H1 (cell line): ENCODE data around the gene TMEM273. TPM values are rescaled to one million over a fixed set of nuclear protein-coding genes. Genes with fewer than 3 reads are reported as not detected.

Experiments
- CTCF ChIA-PET: fragments of 300-600 bp; sonication (Branson Sonifier 250); formaldehyde crosslinking; loops from one replicate; lab custom pipeline; 2021; ENCODE audit not compliant: partially characterized antibody; lab: Charles Lee
- POLR2A ChIA-PET: fragments of 300-600 bp; sonication (Branson Sonifier 250); formaldehyde crosslinking; loops from one replicate; lab custom pipeline; 2021; ENCODE audit warnings: inconsistent platforms; ENCODE audit not compliant: partially characterized antibody; lab: Charles Lee
- DNase-seq, 2 experiments: peaks; one replicate each; pipeline versions ENCODE4 v3.0.0 to v3.0.0-alpha.2; 2010 to 2022; ENCODE audit warnings: low spot score in 2 of 2, low read depth in 1 of 2, mixed read lengths in 1 of 2
- FAIRE-seq: peaks from 2 replicates; lab custom pipeline; 2011; peaks lifted over from hg19 to GRCh38; lab: Jason Lieb, UNC
- H2AFZ ChIP-seq: 2 replicates; pipeline ENCODE4 v1.8.1; 2012; ENCODE audit warnings: low read length, inconsistent platforms
- H2AK5ac ChIP-seq: 2 replicates; pipeline ENCODE4 v1.6.1; 2013; ENCODE audit warnings: low read depth, low read length
- H2BK120ac ChIP-seq: replicated peaks from 2 replicates; pipeline ENCODE3; 2013; ENCODE audit warnings: low read depth, low read length, inconsistent platforms
- H2BK12ac ChIP-seq: 2 replicates; pipeline ENCODE4 v1.6.1; 2013; ENCODE audit warnings: low read depth, low read length
- H2BK15ac ChIP-seq: 2 replicates; pipeline ENCODE4 v1.6.1; 2013; ENCODE audit warnings: low read length
- H2BK20ac ChIP-seq: 2 replicates; pipeline ENCODE4 v1.6.1; 2013; ENCODE audit warnings: low read length
- H2BK5ac ChIP-seq: 2 replicates; pipeline ENCODE4 v1.6.1; 2013; ENCODE audit warnings: low read depth, low read length
- H3K14ac ChIP-seq: 2 replicates; pipeline ENCODE4 v1.6.1; 2013; ENCODE audit warnings: inconsistent platforms; ENCODE audit not compliant: insufficient read length
- H3K18ac ChIP-seq: 2 replicates; pipeline ENCODE4 v1.6.1; 2013; ENCODE audit warnings: low read length; ENCODE audit errors: extremely low read depth
- H3K23ac ChIP-seq: 2 replicates; pipeline ENCODE4 v1.6.1; 2013; ENCODE audit warnings: inconsistent platforms; ENCODE audit not compliant: insufficient read length
- H3K23me2 ChIP-seq: 2 replicates; pipeline ENCODE4 v1.6.1; 2013; ENCODE audit warnings: low read depth, low read length
- H3K27ac ChIP-seq: 2 replicates; pipeline ENCODE4 v1.6.1; 2011; ENCODE audit warnings: low read depth, low read length, inconsistent platforms
- H3K27me3 ChIP-seq, 4 experiments: replicated peaks in 1 of 4; 1 replicate in 1 of 4; 2 replicates in 3 of 4; pipeline versions ENCODE4 v1.6.1 to v1.8.1; 2011 to 2013; ENCODE audit warnings: low read length in 3 of 4, mild to moderate bottlenecking in 3 of 4, inconsistent platforms in 2 of 4, mixed read lengths in 2 of 4, moderate library complexity in 1 of 4; ENCODE audit not compliant: control insufficient read depth in 3 of 4, insufficient read depth in 3 of 4; ENCODE audit errors: extremely low read depth in 1 of 4
- H3K36me3 ChIP-seq, 4 experiments: 2 replicates each; pipeline versions ENCODE4 v1.6.1 to v1.8.1; 2011 to 2013; ENCODE audit warnings: mild to moderate bottlenecking in 4 of 4, low read length in 3 of 4, moderate library complexity in 2 of 4, control low read depth in 1 of 4, inconsistent platforms in 1 of 4; ENCODE audit not compliant: insufficient read depth in 4 of 4, control insufficient read depth in 2 of 4
- H3K4ac ChIP-seq: replicated peaks from 2 replicates; pipeline ENCODE3; 2013; ENCODE audit warnings: low read length, low read depth, mixed read lengths, inconsistent platforms; ENCODE audit not compliant: insufficient read length
- H3K4me1 ChIP-seq, 4 experiments: replicated peaks in 1 of 4; 1 replicate in 1 of 4; 2 replicates in 3 of 4; pipeline versions ENCODE4 v1.6.1 to v1.8.1; 2011 to 2013; ENCODE audit warnings: low read length in 3 of 4, inconsistent platforms in 2 of 4, mixed read lengths in 1 of 4; ENCODE audit not compliant: insufficient read depth in 4 of 4, control insufficient read depth in 3 of 4
- H3K4me2 ChIP-seq, 2 experiments: 2 replicates each; pipeline versions ENCODE4 v1.6.1 to v1.8.1; 2011 to 2013; ENCODE audit warnings: low read depth in 2 of 2, low read length in 2 of 2, control low read depth in 1 of 2, inconsistent platforms in 1 of 2, mild to moderate bottlenecking in 1 of 2; ENCODE audit not compliant: insufficient read depth in 1 of 2
- H3K4me3 ChIP-seq, 4 experiments: fragments of 200-600, 300-600 bp in 1 of 4; sonication (generic), shearing (Covaris generic), sonication (Bioruptor Twin) in 1 of 4; 2 replicates each; pipeline versions ENCODE4 v1.5.1 to v1.8.1; 2011 to 2016; ENCODE audit warnings: low read length in 4 of 4, low read depth in 3 of 4, control low read depth in 2 of 4, inconsistent platforms in 2 of 4, mild to moderate bottlenecking in 2 of 4, mixed read lengths in 1 of 4, moderate library complexity in 1 of 4; ENCODE audit not compliant: insufficient read depth in 2 of 4; ENCODE audit errors: extremely low read depth in 1 of 4
- H3K56ac ChIP-seq: replicated peaks from 2 replicates; pipeline ENCODE3; 2013; ENCODE audit warnings: low read depth, mild to moderate bottlenecking, mixed read lengths, low read length, inconsistent platforms; ENCODE audit not compliant: insufficient read length
- H3K79me1 ChIP-seq: 2 replicates; pipeline ENCODE4 v1.6.1; 2013; ENCODE audit warnings: low read depth, low read length, control low read depth
- H3K79me2 ChIP-seq, 2 experiments: 2 replicates each; pipeline versions ENCODE4 v1.6.1 to v1.8.1; 2012 to 2013; ENCODE audit warnings: low read length in 2 of 2, mild to moderate bottlenecking in 2 of 2, inconsistent platforms in 1 of 2; ENCODE audit not compliant: insufficient read depth in 2 of 2, control insufficient read depth in 1 of 2
- H3K9ac ChIP-seq, 4 experiments: replicated peaks in 1 of 4; 1 replicate in 1 of 4; 2 replicates in 3 of 4; pipeline versions ENCODE4 v1.6.1 to v1.8.1; 2011 to 2013; ENCODE audit warnings: low read depth in 3 of 4, low read length in 3 of 4, control low read depth in 2 of 4, mild to moderate bottlenecking in 2 of 4, moderate library complexity in 2 of 4, inconsistent platforms in 1 of 4; ENCODE audit errors: extremely low read depth in 1 of 4
- H3K9me3 ChIP-seq, 2 experiments: 2 replicates each; pipeline versions ENCODE4 v1.6.1 to v1.8.1; 2012 to 2013; ENCODE audit warnings: mild to moderate bottlenecking in 2 of 2, moderate library complexity in 2 of 2, control low read depth in 1 of 2, inconsistent platforms in 1 of 2, low read depth in 1 of 2, low read length in 1 of 2, mixed read lengths in 1 of 2; ENCODE audit not compliant: insufficient read depth in 2 of 2
- H4K20me1 ChIP-seq, 2 experiments: replicated peaks in 1 of 2; 2 replicates each; pipeline versions ENCODE3 to v1.8.1; 2011 to 2013; ENCODE audit warnings: inconsistent platforms in 2 of 2, low read length in 2 of 2, mild to moderate bottlenecking in 1 of 2; ENCODE audit not compliant: insufficient read depth in 2 of 2, control insufficient read depth in 1 of 2
- H4K5ac ChIP-seq: 2 replicates; pipeline ENCODE4 v1.6.1; 2013; ENCODE audit warnings: low read length, low read depth, mixed read lengths, inconsistent platforms; ENCODE audit not compliant: insufficient read length
- H4K8ac ChIP-seq: 2 replicates; pipeline ENCODE4 v1.8.0; 2013; ENCODE audit warnings: mild to moderate bottlenecking, moderate library complexity, low read length, inconsistent platforms; ENCODE audit not compliant: insufficient read depth; ENCODE audit errors: extremely low read depth
- H4K91ac ChIP-seq: replicated peaks from 2 replicates; pipeline ENCODE3; 2013; ENCODE audit warnings: low read length, mixed read lengths, inconsistent platforms; ENCODE audit not compliant: insufficient read length
- EZH2 ChIP-seq: fragments of 200-600 bp; sonication (generic); IDR thresholded peaks from 2 replicates; pipeline ENCODE4 v1.7.1; 2012; ENCODE audit warnings: low read depth, mild to moderate bottlenecking, moderate library complexity, low read length, inconsistent platforms; ENCODE audit not compliant: severe bottlenecking
- KDM1A ChIP-seq: fragments of 200-600, 300-600 bp; sonication (generic); IDR thresholded peaks from 2 replicates; pipeline ENCODE4 v1.7.1; 2016; ENCODE audit warnings: mild to moderate bottlenecking, low read length, borderline replicate concordance
- MAFK ChIP-seq: IDR thresholded peaks from 2 replicates; pipeline ENCODE4 v1.6.1; 2012; ENCODE audit warnings: low read depth, mild to moderate bottlenecking, improper control_type of control experiment, low read length
- POLR2A ChIP-seq, 2 experiments: IDR thresholded peaks; 1 replicate in 1 of 2; 2 replicates in 1 of 2; pipeline ENCODE4 v1.6.1; 2011; ENCODE audit warnings: low read depth in 2 of 2, low read length in 2 of 2, mild to moderate bottlenecking in 2 of 2; ENCODE audit errors: control extremely low read depth in 1 of 2
- RFX5 ChIP-seq: IDR thresholded peaks from 2 replicates; pipeline ENCODE4 v1.6.1; 2011; ENCODE audit warnings: low read depth, low read length, improper control_type of control experiment, borderline replicate concordance
- SRF ChIP-seq: IDR thresholded peaks from 2 replicates; pipeline ENCODE4 v1.6.1; 2011; ENCODE audit warnings: mild to moderate bottlenecking, low read depth, low read length, moderate library complexity
- TEAD4 ChIP-seq: IDR thresholded peaks from 2 replicates; pipeline ENCODE4 v1.6.1; 2012; ENCODE audit warnings: low read depth, low read length, inconsistent platforms, mixed read lengths
- whole genome bisulfite sequencing, 2 experiments: shearing (Covaris generic) in 1 of 2; methylation state at CpG; one replicate each; pipeline versions ENCODE4 v1.1.6 to v1.1.7; 2013 to 2015; ENCODE audit warnings: low lambda C conversion rate in 2 of 2, mixed read lengths in 2 of 2, inconsistent platforms in 1 of 2, low coverage in 1 of 2, missing lambda C conversion rate in 1 of 2; ENCODE audit not compliant: insufficient replicate concordance in 2 of 2, insufficient coverage in 1 of 2, insufficient read length in 1 of 2; ENCODE audit errors: extremely low coverage in 1 of 2, missing lambda C conversion rate in 1 of 2; 5-methylcytosine and 5-hydroxymethylcytosine counted together
- polyA plus RNA-seq, 7 experiments: library from polyadenylated mRNA; depleted of rRNA in 3 of 7; stranded (reverse) in 5 of 7; unstranded in 2 of 7; fragments of >200 nt in 5 of 7; fragments of 200-250 nt in 2 of 7; gene quantifications; 1 replicate in 5 of 7; 2 replicates in 1 of 7; 4 replicates in 1 of 7; pipeline versions ENCODE4 v1.2.1 to v1.2.3, GENCODE V29; 2011 to 2013; ENCODE audit warnings: missing spikeins in 2 of 7, mixed read lengths in 2 of 7
- total RNA-seq: library from RNA; stranded (reverse); fragmentation: NEBNext Ultra II Directional; extraction: Animal tissue kit (Norgen Biotek cat#: 25700); gene quantifications from 2 replicates; pipeline ENCODE4 v1.2.1, GENCODE V29; 2021

The TMEM273 gene
- total and polyA plus RNA-seq, 2 of the 8 experiments (the other 6 are each of a cell fraction or from before 2014, with no cell fraction given), result not detected

- no peak overlapping the region for H3K23ac ChIP-seq
- CTCF ChIA-PET, result interaction anchor here (0.7 to 1.2 kb wide), 5 partner anchors 8 to 287 kb away, joined by 3 to 4 read pairs (median 4); no protein-coding TSS in a partner anchor
These were observed 67.3 kb downstream of the TMEM273 start for GRCh38 chr10:49120911-49121310.

More at GRCh38 chr10:49120911-49121310, 67.3 kb downstream of the TMEM273 start:
- TF ChIP-seq KDM1A (no peak), TEAD4 (no peak), POLR2A (IDR thresholded peaks at IDR 0.05; ENCODE audit: control extremely low read depth in 1 of 2, low read depth in 2 of 2, low read length in 2 of 2) (no peak), RFX5 (no peak), SRF (no peak), EZH2 (no peak), MAFK (no peak)
- TF ChIP-seq, all 59 proteins: peak for 0
- no peaks in the 10 kb centered on the region for H3K23me2 ChIP-seq
- H3K79me2 ChIP-seq, result no peaks in the 10 kb centered on the region
- no peak overlapping the region for H4K91ac ChIP-seq
- POLR2A ChIA-PET, result no interaction called here
- no peak overlapping the region for H3K4ac ChIP-seq
- H3K9me3 ChIP-seq, result peaks cover 2 to 6% of the 10 kb centered on the region in 2 experiments; a peak in 2 of 4 replicates
- H2AK5ac ChIP-seq, result no peak overlapping the region
- no peak overlapping the region for H3K56ac ChIP-seq
- no peak for FAIRE-seq
- no peak overlapping the region for H2BK120ac ChIP-seq
- H4K5ac ChIP-seq, result no peak overlapping the region
- 96% methylated on average over 3 of the region's 3 CpGs; no CpG with 5 or more reads in 1 of the 2 experiments for WGBS, 2 experiments
- no peak overlapping the region for H3K4me3 ChIP-seq
- H3K18ac ChIP-seq, result no peak overlapping the region
- no peaks in the 10 kb centered on the region for H3K79me1 ChIP-seq
- no peaks in the 10 kb centered on the region for H3K36me3 ChIP-seq
- peak overlapping the region; percentile 25; the same call in 1 of the 2 replicates for H4K8ac ChIP-seq
- DNase-seq, result no peak
- no peaks in the 10 kb centered on the region for H3K4me1 ChIP-seq
- H3K27ac ChIP-seq, result no peak overlapping the region
- peaks cover 0 to 4% (median 1%) of the 10 kb centered on the region in 4 experiments; a peak in 3 of 7 replicates for H3K27me3 ChIP-seq
- H2BK15ac ChIP-seq, result no peak overlapping the region
- no peak overlapping the region for H3K9ac ChIP-seq
- H3K4me2 ChIP-seq, result no peak overlapping the region
- H3K14ac ChIP-seq, result no peak overlapping the region
- no peak overlapping the region for H2BK5ac ChIP-seq
- H2BK20ac ChIP-seq, result no peak overlapping the region
- no peaks in the 10 kb centered on the region for H4K20me1 ChIP-seq
- peak overlapping the region; percentile 32 for H2AFZ ChIP-seq
- H2BK12ac ChIP-seq, result no peak overlapping the region
